Astrocyte (in vitro differentiated cells and primary cell): ENCODE results near the gene RANBP3.

Source experiments
- CTCF ChIP-seq: IDR thresholded peaks from 2 replicates; pipeline ENCODE4 v1.5.1; 2011; ENCODE audit warnings: low read depth, mild to moderate bottlenecking, inconsistent platforms, low read length, moderate library complexity; ENCODE audit not compliant: insufficient read depth
- EZH2 ChIP-seq: IDR thresholded peaks from 2 replicates; pipeline ENCODE4 v1.6.1; 2012; ENCODE audit warnings: mild to moderate bottlenecking, low read length, inconsistent platforms; ENCODE audit not compliant: insufficient read depth

- TF ChIP-seq EZH2, result no peak
- no peak for TF ChIP-seq CTCF
These were observed 46.0 kb upstream of the RANBP3 start for GRCh38 chr19:6023936-6024335.
